HepG2 (cell line): Measurements from ENCODE around the gene TPM3. TPM values are rescaled to one million over a fixed set of nuclear protein-coding genes. Genes with fewer than 3 reads are reported as not detected.

Experiments
- ATAC-seq: fragments of 200-7000 bp; cut with Tn5 transposase; 3 replicates; pipeline ENCODE4 v1.9.1; 2020; ENCODE audit warnings: mild to moderate bottlenecking, moderate library complexity
- BruUV-seq: library from RNA; stranded (reverse); fragments of 400-500 nt; replicated peaks from 2 replicates; lab custom pipeline; 2021; lab: Mats Ljungman, UMichigan
- CTCF ChIA-PET: fragments of 300-600 bp; formaldehyde crosslinking; extraction: SDS; loops from one replicate; lab custom pipeline; 2021; ENCODE audit warnings: low total read pairs, inconsistent platforms, low intra/inter-chr PET ratio; lab: Yijun Ruan, JAX
- POLR2A ChIA-PET: fragments of 350-600 bp; sonication (Branson Sonifier 250); formaldehyde crosslinking; loops from one replicate; lab custom pipeline; 2020; ENCODE audit warnings: antibody characterized with exemption, inconsistent platforms; lab: Yijun Ruan, JAX
- DNase-seq: peaks from one replicate; pipeline ENCODE4 v3.0.0-alpha.2; 2015; ENCODE audit warnings: low spot score
- FAIRE-seq: peaks from 3 replicates; lab custom pipeline; 2011; peaks lifted over from hg19 to GRCh38; lab: Jason Lieb, UNC
- H2AFZ ChIP-seq: one replicate; pipeline ENCODE4 v1.6.1; 2011; ENCODE audit warnings: low read length, inconsistent platforms
- H3K27ac ChIP-seq: fragments of 300-600 bp; 3 replicates; pipeline ENCODE4 v1.8.0; 2011; ENCODE audit warnings: mixed run types, mild to moderate bottlenecking, mixed read lengths, low read length, inconsistent platforms; ENCODE audit not compliant: insufficient read depth; ENCODE audit errors: extremely low read length
- H3K27me3 ChIP-seq, 2 experiments: fragments of 200-600 bp in 1 of 2; 2 replicates in 1 of 2; 3 replicates in 1 of 2; pipeline versions ENCODE4 v1.6.0 to v1.8.0; 2011; ENCODE audit warnings: low read length in 2 of 2, mild to moderate bottlenecking in 2 of 2, moderate library complexity in 2 of 2, inconsistent platforms in 1 of 2; ENCODE audit not compliant: insufficient read depth in 2 of 2, control insufficient read depth in 1 of 2
- H3K36me3 ChIP-seq, 2 experiments: fragments of 200-600 bp in 1 of 2; replicated peaks in 1 of 2; 2 replicates in 1 of 2; 3 replicates in 1 of 2; pipeline versions ENCODE4 v1.5.1 to v1.8.0; 2011; ENCODE audit warnings: low read length in 2 of 2, inconsistent platforms in 1 of 2; ENCODE audit not compliant: insufficient read depth in 2 of 2, control insufficient read depth in 1 of 2
- H3K4me1 ChIP-seq: 2 replicates; pipeline ENCODE4 v1.5.1; 2012; ENCODE audit warnings: low read length, inconsistent platforms; ENCODE audit not compliant: insufficient read depth
- H3K4me2 ChIP-seq: 2 replicates; pipeline ENCODE4 v1.6.0; 2011; ENCODE audit warnings: low read depth, low read length, inconsistent platforms
- H3K4me3 ChIP-seq, 3 experiments: fragments of 200-600 bp in 1 of 3; sonication (generic), shearing (Covaris generic) in 1 of 3; replicated peaks in 1 of 3; 2 replicates each; pipeline ENCODE4 v1.5.1; 2011 to 2016; ENCODE audit warnings: low read length in 3 of 3, inconsistent platforms in 2 of 3, low read depth in 2 of 3, mild to moderate bottlenecking in 2 of 3, control low read depth in 1 of 3, mixed read lengths in 1 of 3; ENCODE audit not compliant: insufficient read depth in 1 of 3
- H3K79me2 ChIP-seq: one replicate; pipeline ENCODE4 v1.6.1; 2011; ENCODE audit warnings: low read length, inconsistent platforms; ENCODE audit not compliant: insufficient read depth
- H3K9ac ChIP-seq: 2 replicates; pipeline ENCODE4 v1.6.0; 2011; ENCODE audit warnings: mild to moderate bottlenecking, low read depth, low read length, inconsistent platforms; ENCODE audit not compliant: insufficient read depth
- H3K9me3 ChIP-seq: 2 replicates; pipeline ENCODE4 v1.5.1; 2012; ENCODE audit warnings: mild to moderate bottlenecking, low read length
- H4K20me1 ChIP-seq: 2 replicates; pipeline ENCODE4 v1.6.0; 2011; ENCODE audit warnings: inconsistent platforms, mild to moderate bottlenecking, low read length, moderate library complexity; ENCODE audit not compliant: insufficient read depth
- E2F1 ChIP-seq: sonication (generic); formaldehyde crosslinking; IDR thresholded peaks from 2 replicates; pipeline ENCODE4 v1.5.0; 2020; ENCODE audit warnings: missing genetic modification reagents
- ELF1 ChIP-seq: sonication (generic); formaldehyde crosslinking; IDR thresholded peaks from 2 replicates; pipeline ENCODE4 v1.4.0; 2020; ENCODE audit warnings: missing genetic modification reagents
- ETV5 ChIP-seq: IDR thresholded peaks from 2 replicates; pipeline ENCODE4 v1.6.1; 2018; ENCODE audit warnings: missing biosample characterization, missing genetic modification reagents, inconsistent platforms, borderline replicate concordance
- GABPB1 ChIP-seq: IDR thresholded peaks from 2 replicates; pipeline ENCODE4 v1.6.1; 2016; ENCODE audit warnings: mild to moderate bottlenecking, missing genetic modification reagents, moderate library complexity, missing compliant biosample characterization
- PHF20 ChIP-seq: sonication (generic); formaldehyde crosslinking; IDR thresholded peaks from 2 replicates; pipeline ENCODE4 v1.5.0; 2020; ENCODE audit warnings: mild to moderate bottlenecking, missing genetic modification reagents
- POLR2A ChIP-seq, 2 experiments: IDR thresholded peaks; 2 replicates each; pipeline ENCODE4 v1.6.1; 2011; ENCODE audit warnings: low read depth in 2 of 2, low read length in 2 of 2, mild to moderate bottlenecking in 1 of 2, moderate library complexity in 1 of 2; ENCODE audit not compliant: insufficient read depth in 1 of 2
- POLR2AphosphoS5 ChIP-seq: IDR thresholded peaks from 2 replicates; pipeline ENCODE4 v1.6.1; 2012; ENCODE audit warnings: low read depth, low read length
- POLR2G ChIP-seq: fragments of 200-400 bp; formaldehyde crosslinking; IDR thresholded peaks from 2 replicates; pipeline ENCODE4 v1.6.1; 2018; ENCODE audit warnings: mild to moderate bottlenecking, low read depth, low read length, moderate library complexity
- SAP130 ChIP-seq: IDR thresholded peaks from 2 replicates; pipeline ENCODE4 v1.6.1; 2016; ENCODE audit warnings: low read depth
- TGIF2 ChIP-seq: IDR thresholded peaks from 2 replicates; pipeline ENCODE4 v1.6.1; 2016; ENCODE audit warnings: control low read depth, missing compliant biosample characterization
- ZFP36 ChIP-seq: fragments of 150-350 bp; IDR thresholded peaks from 2 replicates; pipeline ENCODE4 v1.6.1; 2018; ENCODE audit warnings: borderline replicate concordance, low read length, low read depth; ENCODE audit not compliant: partially characterized antibody
- WGBS: methylation state at CpG from one replicate; pipeline ENCODE4 v1.1.6; 2017; ENCODE audit warnings: low lambda C conversion rate; 5-methylcytosine and 5-hydroxymethylcytosine counted together
- in situ Hi-C: cut with HindIII; loops from 2 replicates; pipeline ENCODE4 v1.10.0; 2017; ENCODE audit warnings: low pct_unique_long_range_greater_than_20kb; ENCODE audit not compliant: extremely low pct_ligation_motif_present
- intact Hi-C: fragments of 100-400 bp; cut with micrococcal nuclease; formaldehyde crosslinking; loops from one replicate; pipeline ENCODE4 v1.10.0; 2022; ENCODE audit not compliant: unreplicated experiment
- polyA plus RNA-seq, 8 experiments: library from polyadenylated mRNA; depleted of rRNA in 3 of 8; stranded (reverse) in 7 of 8; unstranded in 1 of 8; fragments of >200 nt; fragmentation: Illumina TruSeq in 4 of 8; extraction: Trizol in 4 of 8; gene quantifications; 2 replicates each; pipeline versions ENCODE4 v1.2.1 to v1.2.3, GENCODE V29; 2011 to 2016; ENCODE audit warnings: low read depth in 4 of 8, missing spikeins in 1 of 8, mixed read lengths in 1 of 8; ENCODE audit not compliant: insufficient read depth in 1 of 8
- total RNA-seq, 5 experiments: library from RNA; depleted of rRNA; stranded (reverse); fragments of >200 nt; fragmentation: Illumina TruSeq; extraction: Trizol; gene quantifications; 2 replicates each; pipeline ENCODE4 v1.2.3, GENCODE V29; 2016; ENCODE audit warnings: low read depth in 1 of 5
- TF ChIP-seq, protein P1 (sequence below): sonication (generic); formaldehyde crosslinking; IDR thresholded peaks from 2 replicates; pipeline ENCODE4 v1.5.1; 2020; ENCODE audit warnings: mild to moderate bottlenecking, missing genetic modification reagents, moderate library complexity
- TF ChIP-seq, protein P2 (sequence below): sonication (generic); formaldehyde crosslinking; IDR thresholded peaks from 2 replicates; pipeline ENCODE4 v1.5.1; 2020; ENCODE audit warnings: mild to moderate bottlenecking, missing genetic modification reagents, borderline replicate concordance

Gene TPM3
- total and polyA plus RNA-seq, 2 of the 13 experiments (the other 11 are each of a cell fraction or from before 2014, with no cell fraction given): 160 to 307 TPM

GRCh38 chr1:154193821-154194220 lies 1.9 kb upstream of the TPM3 start:
- Histone ChIP-seq H3K36me3 (no peaks in the 10 kb centered on the region), H2AFZ (peak overlapping the region; percentile 63), H3K9ac (peak overlapping the region; percentile 55), H3K79me2 (no peaks in the 10 kb centered on the region), H3K4me2 (peak overlapping the region; percentile 87), H3K4me3 (peak overlapping the region; percentile 38 to 64 (median 41)), H3K27ac (no peak overlapping the region), H3K27me3 (peaks cover 0 to 13% of the 10 kb centered on the region in 2 experiments; a peak in 3 of 5 replicates), H3K9me3 (no peaks in the 10 kb centered on the region), H4K20me1 (no peaks in the 10 kb centered on the region), H3K4me1 (peaks cover 56% of the 10 kb centered on the region)
- no peak for FAIRE-seq
- 29% methylated on average over 5 of the region's 8 CpGs for WGBS
- no TSS peak for BruUV-seq
- DNase-seq: peak; percentile 52
- CTCF ChIA-PET: no interaction called here
- POLR2A ChIA-PET: interaction anchor here (0.6 to 2.3 kb wide), 6 partner anchors 12 to 485 kb away, joined by 3 to 12 read pairs (median 6); partner anchors contain the start of gene UBAP2L
- in situ Hi-C loops (no loop called here), intact Hi-C loops (loop anchor here (10.0 kb wide), 1 partner anchor 141 kb away; no protein-coding TSS in a partner anchor)
- peak; percentile 70 for ATAC-seq
- TF ChIP-seq PHF20 (CRISPR knock-in tag): peak; percentile 25; the same call in 1 of the 2 replicates
- TF ChIP-seq GABPB1 (CRISPR knock-in tag): 0 out of 2 replicates have a peak, but pooled peaks have one; percentile 20
- TF ChIP-seq TGIF2 (CRISPR knock-in tag): 0 out of 2 replicates have a peak, but pooled peaks have one; percentile 35
- TF ChIP-seq, protein P1, sequence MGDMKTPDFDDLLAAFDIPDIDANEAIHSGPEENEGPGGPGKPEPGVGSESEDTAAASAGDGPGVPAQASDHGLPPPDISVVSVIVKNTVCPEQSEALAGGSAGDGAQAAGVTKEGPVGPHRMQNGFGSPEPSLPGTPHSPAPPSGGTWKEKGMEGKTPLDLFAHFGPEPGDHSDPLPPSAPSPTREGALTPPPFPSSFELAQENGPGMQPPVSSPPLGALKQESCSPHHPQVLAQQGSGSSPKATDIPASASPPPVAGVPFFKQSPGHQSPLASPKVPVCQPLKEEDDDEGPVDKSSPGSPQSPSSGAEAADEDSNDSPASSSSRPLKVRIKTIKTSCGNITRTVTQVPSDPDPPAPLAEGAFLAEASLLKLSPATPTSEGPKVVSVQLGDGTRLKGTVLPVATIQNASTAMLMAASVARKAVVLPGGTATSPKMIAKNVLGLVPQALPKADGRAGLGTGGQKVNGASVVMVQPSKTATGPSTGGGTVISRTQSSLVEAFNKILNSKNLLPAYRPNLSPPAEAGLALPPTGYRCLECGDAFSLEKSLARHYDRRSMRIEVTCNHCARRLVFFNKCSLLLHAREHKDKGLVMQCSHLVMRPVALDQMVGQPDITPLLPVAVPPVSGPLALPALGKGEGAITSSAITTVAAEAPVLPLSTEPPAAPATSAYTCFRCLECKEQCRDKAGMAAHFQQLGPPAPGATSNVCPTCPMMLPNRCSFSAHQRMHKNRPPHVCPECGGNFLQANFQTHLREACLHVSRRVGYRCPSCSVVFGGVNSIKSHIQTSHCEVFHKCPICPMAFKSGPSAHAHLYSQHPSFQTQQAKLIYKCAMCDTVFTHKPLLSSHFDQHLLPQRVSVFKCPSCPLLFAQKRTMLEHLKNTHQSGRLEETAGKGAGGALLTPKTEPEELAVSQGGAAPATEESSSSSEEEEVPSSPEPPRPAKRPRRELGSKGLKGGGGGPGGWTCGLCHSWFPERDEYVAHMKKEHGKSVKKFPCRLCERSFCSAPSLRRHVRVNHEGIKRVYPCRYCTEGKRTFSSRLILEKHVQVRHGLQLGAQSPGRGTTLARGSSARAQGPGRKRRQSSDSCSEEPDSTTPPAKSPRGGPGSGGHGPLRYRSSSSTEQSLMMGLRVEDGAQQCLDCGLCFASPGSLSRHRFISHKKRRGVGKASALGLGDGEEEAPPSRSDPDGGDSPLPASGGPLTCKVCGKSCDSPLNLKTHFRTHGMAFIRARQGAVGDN (CRISPR knock-in tag): peak; percentile 56
- 0 out of 2 replicates have a peak, but pooled peaks have one; percentile 20 for TF ChIP-seq SAP130 (CRISPR knock-in tag)
- TF ChIP-seq E2F1 (CRISPR knock-in tag): no peak
- TF ChIP-seq, protein P2, sequence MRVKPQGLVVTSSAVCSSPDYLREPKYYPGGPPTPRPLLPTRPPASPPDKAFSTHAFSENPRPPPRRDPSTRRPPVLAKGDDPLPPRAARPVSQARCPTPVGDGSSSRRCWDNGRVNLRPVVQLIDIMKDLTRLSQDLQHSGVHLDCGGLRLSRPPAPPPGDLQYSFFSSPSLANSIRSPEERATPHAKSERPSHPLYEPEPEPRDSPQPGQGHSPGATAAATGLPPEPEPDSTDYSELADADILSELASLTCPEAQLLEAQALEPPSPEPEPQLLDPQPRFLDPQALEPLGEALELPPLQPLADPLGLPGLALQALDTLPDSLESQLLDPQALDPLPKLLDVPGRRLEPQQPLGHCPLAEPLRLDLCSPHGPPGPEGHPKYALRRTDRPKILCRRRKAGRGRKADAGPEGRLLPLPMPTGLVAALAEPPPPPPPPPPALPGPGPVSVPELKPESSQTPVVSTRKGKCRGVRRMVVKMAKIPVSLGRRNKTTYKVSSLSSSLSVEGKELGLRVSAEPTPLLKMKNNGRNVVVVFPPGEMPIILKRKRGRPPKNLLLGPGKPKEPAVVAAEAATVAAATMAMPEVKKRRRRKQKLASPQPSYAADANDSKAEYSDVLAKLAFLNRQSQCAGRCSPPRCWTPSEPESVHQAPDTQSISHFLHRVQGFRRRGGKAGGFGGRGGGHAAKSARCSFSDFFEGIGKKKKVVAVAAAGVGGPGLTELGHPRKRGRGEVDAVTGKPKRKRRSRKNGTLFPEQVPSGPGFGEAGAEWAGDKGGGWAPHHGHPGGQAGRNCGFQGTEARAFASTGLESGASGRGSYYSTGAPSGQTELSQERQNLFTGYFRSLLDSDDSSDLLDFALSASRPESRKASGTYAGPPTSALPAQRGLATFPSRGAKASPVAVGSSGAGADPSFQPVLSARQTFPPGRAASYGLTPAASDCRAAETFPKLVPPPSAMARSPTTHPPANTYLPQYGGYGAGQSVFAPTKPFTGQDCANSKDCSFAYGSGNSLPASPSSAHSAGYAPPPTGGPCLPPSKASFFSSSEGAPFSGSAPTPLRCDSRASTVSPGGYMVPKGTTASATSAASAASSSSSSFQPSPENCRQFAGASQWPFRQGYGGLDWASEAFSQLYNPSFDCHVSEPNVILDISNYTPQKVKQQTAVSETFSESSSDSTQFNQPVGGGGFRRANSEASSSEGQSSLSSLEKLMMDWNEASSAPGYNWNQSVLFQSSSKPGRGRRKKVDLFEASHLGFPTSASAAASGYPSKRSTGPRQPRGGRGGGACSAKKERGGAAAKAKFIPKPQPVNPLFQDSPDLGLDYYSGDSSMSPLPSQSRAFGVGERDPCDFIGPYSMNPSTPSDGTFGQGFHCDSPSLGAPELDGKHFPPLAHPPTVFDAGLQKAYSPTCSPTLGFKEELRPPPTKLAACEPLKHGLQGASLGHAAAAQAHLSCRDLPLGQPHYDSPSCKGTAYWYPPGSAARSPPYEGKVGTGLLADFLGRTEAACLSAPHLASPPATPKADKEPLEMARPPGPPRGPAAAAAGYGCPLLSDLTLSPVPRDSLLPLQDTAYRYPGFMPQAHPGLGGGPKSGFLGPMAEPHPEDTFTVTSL: no peak
- peak; percentile 36; the same call in 1 of the 2 replicates for TF ChIP-seq POLR2AphosphoS5
- TF ChIP-seq ELF1 (CRISPR knock-in tag): peak; percentile 48
- peak; percentile 62 for TF ChIP-seq POLR2G
- TF ChIP-seq POLR2A (IDR thresholded peaks at IDR 0.05; ENCODE audit: insufficient read depth in 1 of 2, low read depth in 2 of 2, low read length in 2 of 2): peak in 1 of 2 experiments; percentile 42; a peak in 1 of 4 replicates
- TF ChIP-seq ZFP36: no peak
- TF ChIP-seq ETV5 (CRISPR knock-in tag): no peak
